HFFc6 (cell line): ENCODE measurements around the gene RNF112. TPM values are rescaled to one million over a fixed set of nuclear protein-coding genes. Genes with fewer than 3 reads are reported as not detected.

Source experiments
- DNase-seq: peaks from one replicate; pipeline ENCODE4 v3.0.0-alpha.2; 2018
- H3K27ac Mint-ChIP-seq: 2 replicates; pipeline ENCODE4 v1.8.0; 2020; ENCODE audit warnings: mild to moderate bottlenecking, mixed read lengths
- H3K27me3 Mint-ChIP-seq: 2 replicates; pipeline ENCODE4 v1.8.0; 2021; ENCODE audit warnings: mild to moderate bottlenecking, moderate library complexity, mixed read lengths; ENCODE audit not compliant: insufficient read depth
- H3K36me3 Mint-ChIP-seq: 2 replicates; pipeline ENCODE4 v1.8.0; 2021; ENCODE audit warnings: low read depth, mixed read lengths
- H3K4me1 Mint-ChIP-seq: 2 replicates; pipeline ENCODE4 v1.8.0; 2020; ENCODE audit warnings: low read depth, mixed read lengths
- H3K4me3 Mint-ChIP-seq: 2 replicates; pipeline ENCODE4 v1.8.0; 2020; ENCODE audit warnings: mild to moderate bottlenecking, moderate library complexity, mixed read lengths
- H3K9me3 Mint-ChIP-seq: 2 replicates; pipeline ENCODE4 v1.8.0; 2020; ENCODE audit warnings: mild to moderate bottlenecking, mixed read lengths
- total RNA-seq, 6 experiments: library from RNA; stranded (reverse); fragmentation: NEBNext Ultra II Directional; extraction: Animal tissue kit (Norgen Biotek cat#: 25700); gene quantifications; 2 replicates in 1 of 6; 3 replicates in 5 of 6; pipeline ENCODE4 v1.2.3, GENCODE V29; 2021
- TF ChIP-seq, protein P1 (sequence below): fragments of 200-600 bp; sonication (generic); IDR thresholded peaks from 2 replicates; pipeline ENCODE4 v1.5.0; 2021; ENCODE audit warnings: antibody characterized with exemption, mild to moderate bottlenecking

Gene RNF112
- total RNA-seq, 6 experiments from 2014 or later: 0.40 to 1.2 (median 0.73) TPM

DNA sequence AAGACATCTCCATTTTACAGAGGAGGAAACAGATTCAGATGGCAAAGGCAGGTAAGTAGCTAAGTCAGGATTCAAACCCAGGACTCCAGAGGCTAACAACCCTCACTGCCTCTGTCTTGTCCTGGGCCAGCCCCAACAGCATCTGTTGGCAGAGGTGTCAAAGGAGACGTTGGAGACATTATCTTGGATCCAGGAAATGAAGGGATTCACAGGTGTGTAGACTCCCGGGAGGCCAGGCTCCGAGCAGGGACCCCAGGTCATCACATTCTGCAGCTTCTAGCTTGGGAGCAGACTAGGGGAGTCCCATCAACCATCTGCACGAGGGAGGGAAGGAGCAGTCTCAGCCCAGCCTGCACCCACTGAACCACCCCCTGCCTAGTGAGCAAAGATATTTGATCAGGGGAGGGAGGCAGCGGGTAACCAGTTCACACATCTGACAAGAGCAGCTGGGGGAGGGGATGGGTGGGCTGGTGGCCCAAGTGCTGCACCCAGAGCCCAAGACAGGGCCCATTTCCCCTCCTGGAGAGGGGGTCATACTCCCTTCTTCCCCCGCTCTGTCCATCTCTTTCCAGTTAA, 47.5 kb upstream of the RNF112 start:
- H3K4me1 Mint-ChIP-seq: peaks cover 31% of the 10 kb centered on the region
- DNase-seq: no peak
- no peaks in the 10 kb centered on the region for H3K9me3 Mint-ChIP-seq
- H3K27me3 Mint-ChIP-seq: peaks cover 4% of the 10 kb centered on the region
- H3K27ac Mint-ChIP-seq: no peak overlapping the region
- H3K36me3 Mint-ChIP-seq: peaks cover 11% of the 10 kb centered on the region
- TF ChIP-seq, protein P1, sequence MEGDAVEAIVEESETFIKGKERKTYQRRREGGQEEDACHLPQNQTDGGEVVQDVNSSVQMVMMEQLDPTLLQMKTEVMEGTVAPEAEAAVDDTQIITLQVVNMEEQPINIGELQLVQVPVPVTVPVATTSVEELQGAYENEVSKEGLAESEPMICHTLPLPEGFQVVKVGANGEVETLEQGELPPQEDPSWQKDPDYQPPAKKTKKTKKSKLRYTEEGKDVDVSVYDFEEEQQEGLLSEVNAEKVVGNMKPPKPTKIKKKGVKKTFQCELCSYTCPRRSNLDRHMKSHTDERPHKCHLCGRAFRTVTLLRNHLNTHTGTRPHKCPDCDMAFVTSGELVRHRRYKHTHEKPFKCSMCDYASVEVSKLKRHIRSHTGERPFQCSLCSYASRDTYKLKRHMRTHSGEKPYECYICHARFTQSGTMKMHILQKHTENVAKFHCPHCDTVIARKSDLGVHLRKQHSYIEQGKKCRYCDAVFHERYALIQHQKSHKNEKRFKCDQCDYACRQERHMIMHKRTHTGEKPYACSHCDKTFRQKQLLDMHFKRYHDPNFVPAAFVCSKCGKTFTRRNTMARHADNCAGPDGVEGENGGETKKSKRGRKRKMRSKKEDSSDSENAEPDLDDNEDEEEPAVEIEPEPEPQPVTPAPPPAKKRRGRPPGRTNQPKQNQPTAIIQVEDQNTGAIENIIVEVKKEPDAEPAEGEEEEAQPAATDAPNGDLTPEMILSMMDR: no peak
- no peak overlapping the region for H3K4me3 Mint-ChIP-seq

DNA sequence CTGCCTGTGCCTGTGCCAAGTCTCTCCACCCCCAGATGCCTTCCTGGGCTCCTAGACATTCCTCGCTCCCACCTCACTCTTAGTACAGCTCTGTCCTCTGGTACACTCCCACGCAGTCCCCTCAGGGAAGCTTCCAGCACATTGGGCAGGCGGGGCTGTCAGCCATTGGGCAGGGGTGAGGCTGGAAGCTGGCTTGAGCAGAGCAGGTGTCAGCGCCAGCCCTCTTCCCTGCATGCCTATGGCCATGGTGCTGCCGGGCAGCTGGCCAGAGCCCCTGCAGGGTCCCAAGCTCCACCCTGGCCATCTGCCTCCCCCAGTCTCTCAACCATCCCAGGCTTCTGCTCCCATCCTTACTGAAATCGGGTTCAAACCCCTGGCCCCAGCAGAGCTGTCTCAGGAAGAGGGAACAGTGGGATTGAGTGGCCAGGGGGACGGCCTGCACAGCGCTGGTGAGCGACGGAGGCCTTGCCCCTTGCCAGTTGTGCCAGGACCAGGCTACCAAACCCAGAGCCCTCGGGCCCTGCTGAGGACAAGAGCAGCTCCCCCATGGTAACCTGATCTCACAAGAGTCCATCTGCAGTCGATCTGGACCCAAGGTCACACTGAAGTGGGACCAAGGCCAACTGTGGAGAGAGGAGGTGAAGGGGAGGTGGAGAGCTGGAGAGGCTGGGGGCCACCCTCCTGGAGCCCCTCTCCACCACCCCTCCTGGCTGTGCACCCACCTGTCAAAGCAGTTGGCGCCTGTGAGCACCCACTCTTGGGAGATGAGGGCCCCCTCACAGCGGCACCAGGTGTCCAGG, 46.1 kb upstream of the RNF112 start:
- Mint-ChIP-seq H3K4me3 (no peak overlapping the region), H3K36me3 (no peaks in the 10 kb centered on the region), H3K27me3 (peaks cover 4% of the 10 kb centered on the region), H3K4me1 (peaks cover 39% of the 10 kb centered on the region), H3K27ac (no peak overlapping the region), H3K9me3 (no peaks in the 10 kb centered on the region)
- no peak for DNase-seq
- TF ChIP-seq, protein P1: no peak

DNA sequence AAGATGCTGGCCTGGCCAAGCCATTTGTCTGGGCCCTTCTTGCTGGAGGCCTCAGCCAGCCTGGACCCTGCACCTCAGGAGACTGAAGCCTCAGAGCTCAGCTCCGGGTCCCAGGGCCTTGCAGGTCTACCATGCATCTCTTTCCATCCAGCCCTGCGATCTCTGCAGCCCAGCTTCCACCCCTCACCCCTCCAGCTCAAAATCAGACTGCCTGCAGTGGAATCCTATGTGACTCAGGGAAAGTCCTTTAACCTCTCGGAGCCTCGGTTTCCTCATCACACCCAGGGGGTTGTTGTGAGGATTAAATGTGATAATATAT, 45.6 kb upstream of the RNF112 start:
- DNase-seq: no peak
- Mint-ChIP-seq H3K4me3 (no peak overlapping the region), H3K27me3 (peaks cover 4% of the 10 kb centered on the region), H3K4me1 (peaks cover 39% of the 10 kb centered on the region), H3K27ac (no peak overlapping the region), H3K9me3 (no peaks in the 10 kb centered on the region), H3K36me3 (no peaks in the 10 kb centered on the region)
- TF ChIP-seq, protein P1: no peak

DNA sequence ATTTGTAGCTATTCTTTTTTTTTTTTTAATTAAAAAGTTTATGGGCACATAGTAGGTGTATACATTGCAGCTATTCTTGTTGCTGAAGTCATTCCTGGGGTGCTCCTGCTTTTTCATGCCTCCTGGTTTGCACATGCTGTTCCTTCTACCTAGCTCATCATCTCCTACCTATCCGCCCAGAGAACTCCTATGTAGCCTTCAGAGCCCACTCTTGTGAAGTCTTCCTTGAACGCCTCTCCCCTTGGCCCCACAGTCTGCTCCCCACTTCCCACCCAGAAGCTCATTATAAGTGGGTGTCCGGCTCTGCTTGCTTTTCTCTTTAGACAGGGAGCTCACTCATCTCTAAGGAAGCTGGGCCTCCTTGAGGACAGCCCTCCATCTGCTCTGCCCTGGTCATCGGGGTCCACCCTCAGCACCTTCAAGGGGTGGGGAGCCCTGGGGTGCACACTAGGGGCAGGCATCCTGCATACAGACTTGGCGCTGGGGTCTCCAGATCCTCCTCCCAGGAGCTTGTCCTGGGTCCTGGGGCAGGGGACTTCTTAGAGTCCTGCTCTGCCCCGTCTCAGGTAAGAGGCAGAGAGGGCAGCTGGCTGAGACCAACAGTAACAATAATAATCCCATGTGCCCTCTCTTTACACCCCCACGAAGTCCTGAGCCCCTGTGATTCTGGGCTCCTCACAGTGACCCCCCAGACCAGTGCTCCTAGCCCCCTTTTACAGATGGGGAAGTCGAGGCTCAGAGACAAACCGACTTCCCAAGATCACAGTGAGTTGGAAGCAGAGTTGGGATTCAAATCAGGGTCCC, 45.0 kb upstream of the RNF112 start:
- Mint-ChIP-seq H3K4me1 (peaks cover 38% of the 10 kb centered on the region), H3K9me3 (no peaks in the 10 kb centered on the region), H3K4me3 (no peak overlapping the region), H3K27me3 (peaks cover 4% of the 10 kb centered on the region), H3K27ac (no peak overlapping the region), H3K36me3 (no peaks in the 10 kb centered on the region)
- DNase-seq: no peak
- TF ChIP-seq, protein P1: no peak

DNA sequence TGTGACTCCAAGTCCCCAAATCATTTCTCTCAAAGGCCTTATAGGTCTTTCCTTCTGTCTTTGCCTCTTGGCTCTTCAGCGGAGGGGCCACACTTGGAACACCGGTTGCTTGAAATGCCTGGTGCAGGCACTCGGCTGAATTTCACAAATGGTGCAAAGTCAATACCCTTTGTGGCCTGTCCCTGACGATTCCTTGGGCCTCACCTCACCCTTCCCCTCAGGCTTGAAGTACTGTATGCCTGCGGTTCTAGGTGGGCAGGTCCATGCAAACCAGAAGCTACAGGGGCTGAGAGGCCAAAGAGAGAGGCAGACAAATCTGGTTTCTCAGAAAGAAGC, 44.4 kb upstream of the RNF112 start:
- TF ChIP-seq, protein P1: no peak
- peaks cover 32% of the 10 kb centered on the region for H3K4me1 Mint-ChIP-seq
- no peak overlapping the region for H3K4me3 Mint-ChIP-seq
- peaks cover 1% of the 10 kb centered on the region for H3K27me3 Mint-ChIP-seq
- no peaks in the 10 kb centered on the region for H3K9me3 Mint-ChIP-seq
- H3K36me3 Mint-ChIP-seq: no peaks in the 10 kb centered on the region
- DNase-seq: no peak
- H3K27ac Mint-ChIP-seq: no peak overlapping the region
